T-helper 1 cell (primary cell): ENCODE measurements around the gene GLG1.
A peak's percentile ranks its signal among the peaks of the same experiment; 100 is the strongest.
"Not testable (repeated sequence)": the region's sequence is repeated elsewhere in the genome, so short reads cannot be mapped to it uniquely, and the experiment has no call there.

Experiments
- DNase-seq, 5 donors: peaks; one replicate each; pipeline ENCODE4 v3.0.0-alpha.2; 2012 to 2020

The GLG1 gene

GRCh38 chr16:74431516-74431915 is 175.4 kb downstream of the GLG1 start:
- no peak for DNase-seq

DNA sequence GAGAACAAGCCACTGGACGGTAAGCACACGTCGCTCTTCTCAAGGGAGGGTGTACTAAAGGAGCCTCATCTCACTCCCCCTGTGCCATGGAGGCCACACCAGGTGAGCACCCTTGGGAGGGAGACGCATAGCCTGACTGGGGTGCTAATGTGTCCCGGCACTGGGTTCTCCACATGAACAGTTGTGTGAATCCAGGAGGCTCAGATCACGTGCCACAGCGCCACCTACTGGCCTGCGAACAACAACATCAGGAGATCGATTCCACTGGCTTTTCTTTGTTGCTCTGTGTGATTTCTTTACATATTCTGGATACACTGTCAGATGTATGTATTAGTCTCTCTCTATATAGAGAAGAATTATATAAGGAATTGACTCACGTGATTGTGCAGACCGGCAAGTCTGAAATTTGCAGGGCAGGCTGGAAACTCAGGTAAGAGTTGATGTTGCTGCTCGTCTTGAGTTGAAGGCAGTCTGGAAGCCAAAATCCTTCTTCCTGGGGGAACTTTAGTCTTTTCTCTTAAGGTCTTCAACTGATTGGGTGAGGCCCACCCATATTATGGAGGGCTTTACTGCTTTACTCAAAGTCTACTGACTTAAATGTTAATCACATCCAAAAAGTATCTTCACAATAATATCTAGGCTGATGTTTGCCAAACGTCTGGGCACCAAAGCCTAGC is 176.7 kb downstream of the GLG1 start:
- DNase-seq = peak in 4 of 5 donors; percentile 15 to 44 (median 32)

DNA sequence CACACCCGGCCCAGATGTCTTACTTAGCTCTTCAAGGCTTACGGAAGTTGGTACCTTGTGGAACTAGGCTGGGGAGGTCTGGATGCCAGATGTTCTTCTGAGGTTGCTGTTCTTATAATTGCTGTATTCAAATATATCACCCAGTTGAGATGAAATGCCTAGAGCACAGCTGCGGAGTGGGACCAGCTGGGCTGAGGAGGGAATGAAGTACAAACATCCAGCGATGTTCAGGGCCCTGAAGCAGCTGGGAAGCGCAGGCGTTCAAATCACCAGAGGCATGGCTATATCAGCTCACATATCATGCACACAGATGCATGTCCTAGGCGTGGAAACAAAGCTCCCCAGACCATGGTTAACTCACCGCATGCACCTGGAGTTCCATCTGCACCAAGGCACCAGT is 178.4 kb downstream of the GLG1 start:
- not testable (repeated sequence) for DNase-seq

DNA sequence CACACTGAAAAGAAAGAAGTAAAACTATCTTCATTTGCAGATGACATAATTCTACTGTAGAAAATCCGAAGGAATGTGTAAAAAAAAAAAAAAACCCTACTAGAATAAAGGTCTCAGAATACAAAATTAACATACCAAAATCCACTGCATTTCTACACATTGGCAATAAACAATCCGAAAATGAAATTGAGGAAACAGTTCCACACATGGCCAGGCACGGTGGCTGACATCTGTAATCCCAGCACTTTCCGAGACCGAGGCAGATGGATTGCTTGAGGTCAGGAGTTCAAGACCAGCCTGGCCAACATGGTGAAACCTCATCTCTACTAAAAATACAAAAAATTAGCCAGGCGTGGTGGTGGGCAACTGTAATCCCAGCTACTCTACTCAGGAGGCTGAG is 181.2 kb downstream of the GLG1 start:
- DNase-seq = not testable (repeated sequence)

DNA sequence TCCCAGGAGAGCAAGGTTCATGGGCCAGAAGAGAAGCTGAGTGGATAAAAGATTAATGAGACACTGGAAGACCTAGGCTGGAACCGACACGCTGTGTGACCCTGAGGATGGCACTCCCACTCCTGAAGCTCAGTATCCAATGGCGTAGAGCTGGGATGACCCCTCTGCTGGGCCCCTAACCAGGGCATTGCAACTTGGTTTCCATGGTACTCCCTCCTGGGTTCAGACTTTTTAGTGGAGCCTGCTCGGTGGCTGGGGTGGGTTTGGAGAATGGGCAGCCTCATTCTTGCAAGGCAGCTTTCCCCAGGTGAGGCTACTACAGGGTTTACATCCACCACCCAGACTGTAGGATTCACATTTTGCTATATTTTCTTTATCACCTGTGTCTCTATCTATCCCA is 183.2 kb downstream of the GLG1 start:
- DNase-seq = not testable (repeated sequence)

DNA sequence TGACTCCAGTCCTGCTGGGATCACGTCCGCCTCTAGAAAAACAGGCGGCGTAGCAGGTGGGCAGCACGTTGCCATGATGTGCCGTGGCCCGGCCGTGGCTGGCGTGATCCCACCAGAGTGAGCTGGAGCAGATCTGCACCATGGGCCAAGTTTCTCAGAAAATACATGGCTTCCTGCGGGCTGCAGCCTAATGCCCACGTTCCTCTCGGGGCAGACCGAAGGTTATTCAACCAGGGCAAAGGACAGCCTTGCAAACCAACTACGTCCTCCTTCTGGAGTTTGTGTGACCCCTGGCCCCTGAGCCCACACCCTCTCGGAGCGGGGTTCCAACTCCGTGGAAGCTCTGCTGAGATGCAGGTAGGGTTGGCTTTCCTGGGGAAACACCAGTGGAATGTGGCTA is 184.8 kb downstream of the GLG1 start:
- DNase-seq = not testable (repeated sequence)

DNA sequence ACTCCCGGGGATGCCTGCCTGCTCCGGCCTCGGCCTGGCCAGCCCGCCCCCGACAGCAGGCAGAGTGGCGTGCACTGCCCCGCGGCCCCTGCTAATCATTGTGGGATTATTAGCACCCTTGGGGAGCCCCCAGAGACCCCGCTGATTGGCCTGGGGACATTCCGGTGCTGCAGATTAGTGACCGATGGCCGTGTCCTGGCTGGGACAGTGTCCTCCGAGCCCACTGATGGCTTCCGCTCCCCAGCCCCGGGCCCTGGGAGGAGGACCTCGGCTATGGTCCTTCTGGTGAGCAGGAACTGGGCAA is 185.5 kb downstream of the GLG1 start:
- DNase-seq = not testable (repeated sequence)

GRCh38 chr16:74420612-74421481 is 186.1 kb downstream of the GLG1 start, which contains the start of gene CLEC18B:
Gene CLEC18B (minus strand): TSS chr16:74421478. CDS start chr16:74421270, 208 bp downstream.
- not testable (repeated sequence) for DNase-seq

- DNase-seq = not testable (repeated sequence)
These were observed 187.1 kb downstream of the GLG1 start for GRCh38 chr16:74419811-74420210.

DNA sequence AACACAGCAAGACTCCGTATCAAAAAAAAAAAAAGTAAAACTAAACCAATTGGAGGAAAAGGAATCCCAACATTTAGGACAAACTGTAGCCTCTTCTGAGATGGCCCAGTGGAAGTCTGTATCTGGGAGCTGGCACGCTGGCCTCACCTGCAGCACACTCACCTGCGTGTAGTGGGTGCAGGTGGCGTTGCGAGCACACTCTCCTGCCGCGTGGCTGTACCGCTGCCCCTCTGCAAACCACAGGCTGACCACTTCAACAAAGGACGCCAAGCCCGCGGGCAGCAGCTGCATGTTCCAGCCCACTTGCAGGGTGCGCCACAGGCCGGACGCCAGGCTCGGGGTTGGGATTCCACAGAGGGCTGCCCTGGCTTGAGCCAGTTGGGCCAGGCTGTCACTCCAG is 189.0 kb downstream of the GLG1 start:
- DNase-seq = not testable (repeated sequence)

DNA sequence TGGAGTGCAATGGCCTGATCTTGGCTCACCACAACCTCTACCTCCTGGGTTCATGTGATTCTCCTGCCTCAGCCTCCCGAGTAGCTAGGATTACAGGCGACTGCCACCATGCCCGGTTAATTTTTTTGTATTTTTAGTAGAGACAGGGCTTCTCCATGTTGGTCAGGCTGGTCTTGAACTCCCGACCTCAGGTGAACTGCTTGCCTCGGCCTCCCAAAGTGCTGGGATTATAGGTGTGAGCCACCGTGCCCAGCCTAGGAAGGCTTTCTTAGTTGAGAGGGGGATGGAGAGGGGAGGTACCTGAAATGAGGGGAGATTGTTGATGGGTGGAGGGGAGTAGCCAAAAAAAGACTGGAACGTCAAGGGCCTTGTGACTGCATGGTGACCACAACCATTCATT is 193.0 kb downstream of the GLG1 start:
- DNase-seq = not testable (repeated sequence)

DNA sequence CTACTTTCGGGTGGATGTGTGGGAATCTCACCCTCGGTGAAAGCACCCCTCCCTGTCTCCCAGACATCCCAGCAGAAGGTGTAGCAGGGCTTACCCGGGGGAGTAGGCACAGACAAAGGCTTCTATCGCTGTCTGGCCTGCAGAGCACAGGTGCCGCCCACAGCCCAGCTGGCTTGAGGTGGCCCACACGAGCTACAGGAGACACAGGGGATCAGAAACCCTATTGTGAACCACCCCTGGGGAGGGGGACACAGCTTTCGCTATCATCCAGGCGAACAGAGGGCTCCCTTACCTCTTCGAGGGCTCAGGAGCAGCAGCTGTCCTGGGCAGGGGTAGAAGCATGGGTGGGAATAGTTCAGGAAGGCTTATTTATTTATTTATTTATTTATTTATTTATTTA is 193.4 kb downstream of the GLG1 start:
- not testable (repeated sequence) for DNase-seq

DNA sequence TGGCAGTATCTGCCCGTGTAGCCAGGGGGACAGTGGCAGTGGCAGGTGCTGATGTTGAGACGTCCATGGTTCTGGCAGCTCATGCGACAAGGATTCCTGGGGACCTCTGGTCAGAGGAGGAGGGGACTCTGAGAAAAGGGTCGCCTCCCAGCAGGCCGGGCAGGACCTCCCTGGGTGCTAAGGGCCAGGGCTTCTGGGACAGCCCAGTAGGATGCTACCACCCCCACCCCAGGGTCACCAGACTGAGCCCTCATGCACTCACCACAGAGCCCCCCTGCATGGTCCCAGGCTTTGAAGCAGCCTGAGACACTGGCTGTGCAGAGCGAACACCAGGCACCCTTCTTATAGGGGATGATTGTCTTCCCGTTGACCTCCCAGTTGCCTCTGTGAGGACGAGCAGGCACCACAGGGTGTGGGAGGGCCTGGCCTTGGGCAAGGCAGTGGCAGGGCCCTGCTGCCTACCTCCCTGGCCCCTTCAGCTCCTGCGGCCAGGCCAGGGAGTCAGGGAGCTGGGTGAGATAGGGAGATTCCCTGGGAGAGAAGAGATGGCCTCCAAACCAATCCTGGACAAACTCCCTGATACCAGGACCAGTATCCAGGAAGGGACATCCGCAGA is 194.0 kb downstream of the GLG1 start:
- DNase-seq = not testable (repeated sequence)

DNA sequence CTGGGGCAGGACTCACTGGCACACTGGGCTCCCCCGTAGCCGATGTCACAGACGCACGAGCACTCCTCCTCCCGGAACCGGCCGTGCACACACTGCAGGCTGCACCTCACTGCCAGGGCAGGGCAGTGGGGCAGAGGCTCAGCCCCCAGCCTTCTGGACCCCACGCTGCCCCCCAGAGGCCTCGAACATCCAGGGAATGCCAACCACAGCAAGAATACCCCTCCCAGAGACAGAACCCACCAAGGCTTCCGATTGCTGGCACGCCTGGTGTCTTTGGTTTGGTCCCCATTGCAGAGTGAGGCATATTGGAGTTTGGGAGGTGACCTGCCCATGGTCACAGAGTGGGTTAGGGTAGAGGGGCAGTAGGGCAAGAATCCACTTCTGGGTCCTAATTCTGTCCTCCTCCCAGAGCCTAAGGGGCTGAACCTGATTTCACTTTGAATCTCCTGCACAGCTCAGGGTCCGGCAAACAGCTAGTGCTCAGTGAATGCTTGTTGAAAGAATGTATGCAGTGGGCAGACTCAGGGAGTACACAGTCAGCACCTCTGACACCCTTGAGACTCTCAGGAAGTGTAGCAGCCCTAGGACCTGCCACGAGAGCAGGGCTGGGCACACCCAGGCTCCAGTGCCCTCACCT is 194.7 kb downstream of the GLG1 start:
- DNase-seq = not testable (repeated sequence)

- DNase-seq = not testable (repeated sequence)
These were observed 195.9 kb downstream of the GLG1 start for GRCh38 chr16:74410981-74411380.

DNA sequence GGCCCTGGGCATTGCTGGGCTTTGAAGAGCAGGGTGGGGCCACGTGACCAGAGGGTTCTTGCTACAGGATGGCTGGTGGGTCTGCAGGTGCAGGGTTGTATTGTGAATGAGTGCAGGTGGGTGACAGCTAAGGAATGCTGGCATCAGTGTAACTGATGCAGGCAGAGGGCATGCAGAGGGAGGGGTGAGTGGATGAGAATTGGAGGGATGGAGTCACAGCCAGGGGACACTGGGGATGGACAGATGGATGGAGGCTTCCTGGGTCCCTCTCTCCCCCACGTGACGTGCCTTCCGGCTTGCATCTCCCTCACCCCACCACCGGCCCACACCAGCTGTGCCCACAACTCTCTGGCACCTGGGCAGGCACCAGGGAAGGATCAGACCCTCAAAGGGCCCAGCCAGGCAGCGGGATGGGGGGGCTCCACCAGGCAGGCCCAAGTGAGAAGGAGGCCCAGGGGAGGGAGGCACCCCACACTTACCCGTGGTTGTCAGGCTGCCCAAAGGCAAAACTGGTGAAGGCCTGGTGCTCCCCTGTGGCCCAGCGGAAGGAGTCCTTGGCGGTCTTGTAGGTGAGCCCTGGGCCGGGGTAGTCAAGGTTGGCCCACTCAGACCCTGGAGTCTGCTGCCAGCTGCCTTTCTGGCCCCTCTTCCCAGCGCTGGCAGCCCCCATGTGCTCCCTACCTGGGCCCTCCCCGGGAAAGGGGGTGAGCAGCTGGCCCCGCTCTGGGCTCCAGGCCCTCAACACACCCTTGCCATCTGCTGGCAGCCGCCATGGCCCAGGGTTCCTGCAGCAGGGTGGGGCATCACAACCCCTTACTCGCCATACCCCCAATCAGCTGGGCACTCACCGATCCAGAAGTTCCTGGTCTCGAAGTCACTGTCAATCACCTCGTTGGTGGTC is 196.6 kb downstream of the GLG1 start:
- DNase-seq = not testable (repeated sequence)

GRCh38 chr16:74409185-74409981 is 197.5 kb downstream of the GLG1 start:
- not testable (repeated sequence) for DNase-seq

GRCh38 chr16:74407362-74407705 is 199.6 kb downstream of the GLG1 start:
- not testable (repeated sequence) for DNase-seq

- DNase-seq = not testable (repeated sequence)
These were observed 200.1 kb downstream of the GLG1 start for GRCh38 chr16:74406600-74407361.
